HG03354 (cell line): Measurements from ENCODE around the gene VAT1L.
"Not testable (repeated sequence)": the region's sequence is repeated elsewhere in the genome, so short reads cannot be mapped to it uniquely, and the experiment has no call there.

Experiments used
- ATAC-seq: cut with Tn5 transposase; IDR thresholded peaks from one replicate; pipeline ENCODE4 v1.9.1; 2021; ENCODE audit warnings: mild to moderate bottlenecking; ENCODE audit not compliant: unreplicated experiment, poor library complexity, severe bottlenecking

Gene VAT1L

DNA sequence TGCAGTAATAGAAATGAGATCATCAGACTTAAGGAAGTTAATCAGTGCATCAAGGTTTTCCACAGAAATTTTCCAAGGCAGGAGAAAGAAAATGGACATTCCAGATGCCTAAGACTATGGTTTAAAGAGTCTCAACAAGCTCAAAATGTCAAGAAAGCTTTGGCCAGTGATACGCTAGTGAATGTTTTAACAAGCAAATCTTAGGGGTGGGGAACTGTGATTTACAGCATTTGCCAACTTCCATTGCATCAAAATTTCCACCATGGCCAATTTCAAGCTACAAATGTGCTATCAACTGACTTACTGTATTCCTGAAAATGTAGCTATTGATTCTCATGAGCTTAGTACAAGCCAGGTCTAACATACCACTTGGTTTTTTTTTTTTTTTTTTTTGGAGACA is 151.6 kb downstream of the VAT1L start:
- no peak for ATAC-seq

DNA sequence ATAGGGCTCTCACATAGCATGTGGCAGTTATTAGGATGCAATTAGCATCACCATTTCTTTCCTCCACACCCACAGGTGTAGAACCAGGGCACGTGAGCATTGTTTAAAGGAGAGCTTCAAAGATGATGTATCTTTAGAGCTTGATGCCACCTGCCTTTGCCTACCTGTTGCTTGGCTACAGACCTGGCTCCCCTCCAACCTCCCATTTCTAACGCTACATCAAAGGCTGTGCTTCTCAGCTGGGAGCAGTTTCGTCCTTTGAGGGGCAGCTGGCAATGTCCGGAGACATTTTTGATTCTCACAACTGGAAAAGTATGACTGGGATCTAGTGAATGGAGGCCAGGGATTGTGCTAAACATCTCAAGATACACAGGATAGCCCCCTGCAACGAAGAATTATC is 155.4 kb downstream of the VAT1L start:
- ATAC-seq, result no peak

DNA sequence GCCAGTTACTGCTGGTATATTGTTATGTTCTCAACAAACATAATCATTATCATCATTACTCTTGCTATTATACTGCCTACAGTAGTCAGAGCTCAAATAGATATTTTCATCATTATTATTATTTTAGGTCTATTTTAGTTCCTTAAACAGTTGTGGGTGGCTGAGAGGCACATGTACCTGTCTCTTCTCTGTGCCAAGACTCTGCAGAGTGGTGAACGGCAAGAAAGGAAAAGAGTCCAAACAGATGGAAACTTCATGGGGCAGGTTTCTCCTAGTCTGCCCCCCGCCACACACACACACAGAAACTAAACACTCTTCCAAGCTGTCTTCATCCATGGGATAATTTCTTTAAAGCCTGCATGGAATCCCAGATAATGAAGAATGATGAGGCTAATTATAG is 156.3 kb downstream of the VAT1L start:
- no peak for ATAC-seq

DNA sequence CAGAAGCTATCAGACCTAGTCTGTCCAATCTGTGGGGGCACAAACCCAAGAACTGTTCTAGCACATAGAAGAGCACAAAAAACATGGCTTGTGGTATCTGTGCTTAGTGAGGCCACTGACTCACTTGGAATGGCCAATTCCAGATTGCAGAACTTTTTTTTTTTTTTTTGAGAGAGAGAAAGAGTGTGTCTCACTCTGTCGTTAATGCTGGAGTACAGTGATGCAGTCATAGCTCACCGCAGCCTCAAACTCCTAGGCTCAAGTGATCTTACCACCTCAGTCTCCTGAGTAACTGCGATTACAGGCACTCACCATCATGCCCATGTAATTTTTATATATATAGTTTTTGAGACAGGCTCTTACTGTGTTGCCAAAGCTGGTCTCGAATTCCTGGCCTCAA is 156.8 kb downstream of the VAT1L start:
- ATAC-seq, result no peak

DNA sequence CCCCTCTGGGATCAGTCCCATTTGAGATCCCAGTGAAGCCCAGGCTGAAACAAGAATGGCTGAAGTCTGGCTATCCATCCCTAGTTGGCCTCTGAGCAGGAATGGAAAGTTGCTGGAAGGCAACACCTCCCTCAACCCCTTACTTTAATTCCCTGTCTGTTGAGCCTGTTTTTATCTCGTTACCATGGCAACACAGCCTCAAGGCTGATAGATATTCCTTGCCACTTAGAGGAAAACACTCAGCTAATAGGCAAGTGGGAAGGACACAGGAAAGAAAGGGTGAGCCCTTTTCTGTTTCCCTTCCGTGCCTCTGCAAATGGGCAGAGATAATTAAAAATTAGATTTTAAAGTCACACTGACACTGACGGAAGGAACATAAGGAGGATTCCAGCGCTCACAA is 158.5 kb downstream of the VAT1L start:
- ATAC-seq, result no peak

DNA sequence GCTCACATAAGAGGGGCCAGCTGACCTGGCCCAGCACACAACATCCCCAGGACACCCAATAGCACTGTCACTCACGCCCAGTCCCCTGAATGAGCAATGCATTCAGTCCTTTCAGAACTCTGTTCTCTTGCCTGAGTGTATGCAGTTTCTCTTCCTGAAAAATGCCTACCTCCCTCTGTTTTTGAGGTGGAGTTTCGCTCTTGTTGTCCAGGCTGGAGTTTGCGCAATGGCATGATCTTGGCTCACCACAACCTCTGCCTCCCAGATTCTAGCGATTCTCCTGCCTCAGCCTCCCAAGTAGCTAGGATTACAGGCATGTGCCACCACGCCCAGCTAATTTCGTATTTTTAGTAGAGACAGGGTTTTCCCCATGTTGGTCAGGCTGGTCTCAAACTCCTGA is 159.2 kb downstream of the VAT1L start:
- ATAC-seq, result not testable (repeated sequence)

DNA sequence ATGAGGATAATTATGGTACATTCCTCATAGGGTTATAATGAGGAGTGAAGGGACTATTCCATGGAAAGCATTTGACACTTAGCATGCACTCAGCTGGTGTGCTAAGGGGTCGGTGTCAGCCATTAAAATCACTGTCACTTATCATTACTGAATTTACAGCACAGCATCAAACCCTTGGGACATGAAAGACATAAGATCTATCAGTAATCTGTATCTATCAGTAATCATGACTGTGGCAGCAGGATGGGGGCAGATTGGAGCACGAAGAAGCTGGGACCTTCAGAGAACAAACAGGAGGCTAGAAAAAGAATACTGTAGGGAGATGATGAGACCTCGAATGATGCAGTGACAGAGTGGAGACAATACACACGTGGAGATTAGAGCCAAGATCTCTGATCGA is 160.5 kb downstream of the VAT1L start:
- ATAC-seq, result no peak

DNA sequence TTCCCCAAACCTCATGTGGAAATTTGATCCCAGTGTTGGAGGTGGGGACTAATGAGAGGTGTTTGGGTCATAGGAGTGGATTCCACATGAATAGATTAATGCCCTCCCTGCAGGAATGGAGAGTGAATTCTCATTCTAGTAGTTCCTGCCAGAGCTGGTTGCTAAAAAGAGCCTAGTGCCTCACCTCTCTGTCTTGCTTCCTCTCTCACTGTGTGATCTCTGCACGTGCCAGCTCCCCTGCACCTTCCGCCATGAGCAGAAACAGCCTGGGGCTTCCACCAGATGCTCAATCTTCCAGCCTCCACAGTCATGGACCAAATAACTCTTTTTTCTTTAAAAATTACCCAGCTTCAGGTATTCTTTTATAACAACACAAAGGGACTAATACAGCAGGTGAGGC is 161.1 kb downstream of the VAT1L start:
- no peak for ATAC-seq

DNA sequence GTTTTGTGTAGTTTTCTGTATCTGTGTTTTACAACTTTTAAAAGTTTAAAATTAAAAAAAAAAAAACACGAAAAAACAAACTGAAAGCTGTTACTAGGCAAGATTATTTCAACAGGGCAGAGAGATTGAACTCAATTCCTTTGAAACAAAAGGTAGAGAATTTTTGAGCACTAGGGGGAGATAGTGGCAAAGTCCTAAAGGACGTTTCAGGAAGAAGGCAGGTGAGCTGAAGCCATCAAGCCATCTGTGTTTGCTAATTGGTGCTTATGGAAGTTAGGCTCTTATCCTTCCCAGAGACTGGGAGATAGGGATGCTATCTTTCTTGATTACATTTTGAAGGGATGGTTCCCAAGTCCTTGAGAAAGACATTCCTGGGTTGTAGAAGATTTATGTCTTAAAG is 163.4 kb downstream of the VAT1L start:
- no peak for ATAC-seq

DNA sequence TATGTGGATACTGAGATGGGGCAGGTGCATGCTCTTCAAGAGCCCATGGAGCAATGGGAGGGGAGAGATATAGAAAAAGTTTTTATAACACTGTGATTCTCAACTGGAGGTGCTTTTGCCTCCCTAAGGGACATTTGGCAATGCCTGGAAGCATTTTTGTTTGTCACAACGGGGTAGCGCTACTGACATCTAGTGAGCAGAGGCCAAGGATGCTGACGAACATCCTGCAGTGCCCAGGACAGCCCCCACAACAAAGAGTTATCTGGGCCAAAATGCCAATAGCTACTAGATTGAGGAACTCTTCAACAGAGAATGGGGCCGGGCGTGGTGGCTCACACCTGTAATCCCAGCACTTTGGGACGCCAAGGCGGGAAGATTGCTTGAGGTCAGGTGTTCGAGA is 166.8 kb downstream of the VAT1L start:
- no peak for ATAC-seq

DNA sequence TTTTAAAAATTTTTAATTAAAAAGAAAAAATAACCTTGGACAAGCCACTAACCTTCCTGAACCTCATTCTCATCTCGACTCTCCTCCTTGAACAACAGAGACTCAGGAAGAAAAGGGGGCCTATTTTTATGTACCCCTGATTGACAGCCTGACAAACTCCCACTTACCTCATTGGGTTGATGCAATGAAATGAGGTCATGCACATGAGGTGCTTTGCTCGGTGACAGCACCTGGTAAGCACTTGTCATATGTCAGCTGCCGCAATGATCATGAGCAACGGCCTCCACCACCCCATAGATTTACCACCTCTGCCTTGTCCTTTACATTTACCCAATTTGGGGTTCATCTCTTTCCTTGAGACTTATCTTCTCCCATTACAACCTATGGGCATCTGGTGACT is 167.9 kb downstream of the VAT1L start:
- ATAC-seq, result no peak

DNA sequence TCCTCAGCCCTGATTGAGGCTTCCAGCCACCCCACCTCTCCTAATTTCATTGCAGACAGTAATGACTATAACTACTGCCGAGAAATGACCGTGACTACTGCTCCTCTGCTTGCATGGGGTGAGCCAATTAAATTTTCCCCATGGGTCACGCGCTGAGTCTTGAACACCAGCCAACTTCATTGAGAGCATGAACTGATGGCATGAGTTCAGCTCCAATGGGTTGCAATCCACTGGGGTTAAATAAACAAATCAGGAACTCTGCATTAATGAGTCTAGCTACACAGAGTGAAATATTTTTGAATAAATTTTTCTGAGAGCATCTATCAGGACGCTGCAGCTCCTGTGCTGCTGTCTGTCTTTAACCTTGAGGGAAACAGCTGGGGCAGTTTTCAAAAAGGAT is 172.4 kb downstream of the VAT1L start:
- no peak for ATAC-seq

DNA sequence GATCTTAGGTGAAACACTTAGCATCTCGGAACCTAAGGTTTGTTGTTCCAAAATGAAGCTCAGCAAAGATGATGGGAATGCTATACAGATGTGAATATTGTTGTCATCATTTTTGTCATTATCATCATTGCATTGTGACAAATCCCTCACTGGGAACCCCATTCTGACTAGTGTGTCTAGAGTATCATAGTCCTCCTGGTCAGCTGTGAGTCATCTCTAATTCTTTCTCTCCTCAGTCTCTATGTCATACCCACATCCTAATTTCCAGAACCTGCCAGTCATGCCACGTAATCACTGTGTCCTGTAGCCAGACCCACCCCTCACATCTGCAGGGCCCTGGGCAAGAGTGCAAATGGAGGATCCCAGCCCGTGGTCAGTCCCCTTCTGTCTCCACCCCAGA is 173.4 kb downstream of the VAT1L start:
- ATAC-seq, result no peak

DNA sequence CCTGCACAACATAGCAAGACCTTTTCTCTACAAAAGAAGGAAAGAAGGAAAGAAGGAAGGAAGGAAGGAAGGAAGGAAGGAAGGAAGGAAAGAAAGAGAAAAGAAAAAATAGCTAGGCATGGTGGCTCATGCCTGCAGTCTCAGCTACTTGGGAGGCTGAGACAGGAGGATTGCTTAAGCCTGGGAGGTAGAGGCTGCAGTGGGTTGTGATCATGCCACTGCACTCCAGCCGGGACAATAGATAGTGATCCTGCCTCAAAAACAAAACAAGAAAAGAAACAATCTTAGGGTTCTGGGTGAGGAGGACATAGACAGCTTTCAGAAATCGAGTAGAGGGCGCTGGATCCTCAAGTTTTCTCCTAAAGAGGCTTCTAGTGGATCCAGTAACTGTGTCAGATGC is 174.3 kb downstream of the VAT1L start:
- no peak for ATAC-seq

DNA sequence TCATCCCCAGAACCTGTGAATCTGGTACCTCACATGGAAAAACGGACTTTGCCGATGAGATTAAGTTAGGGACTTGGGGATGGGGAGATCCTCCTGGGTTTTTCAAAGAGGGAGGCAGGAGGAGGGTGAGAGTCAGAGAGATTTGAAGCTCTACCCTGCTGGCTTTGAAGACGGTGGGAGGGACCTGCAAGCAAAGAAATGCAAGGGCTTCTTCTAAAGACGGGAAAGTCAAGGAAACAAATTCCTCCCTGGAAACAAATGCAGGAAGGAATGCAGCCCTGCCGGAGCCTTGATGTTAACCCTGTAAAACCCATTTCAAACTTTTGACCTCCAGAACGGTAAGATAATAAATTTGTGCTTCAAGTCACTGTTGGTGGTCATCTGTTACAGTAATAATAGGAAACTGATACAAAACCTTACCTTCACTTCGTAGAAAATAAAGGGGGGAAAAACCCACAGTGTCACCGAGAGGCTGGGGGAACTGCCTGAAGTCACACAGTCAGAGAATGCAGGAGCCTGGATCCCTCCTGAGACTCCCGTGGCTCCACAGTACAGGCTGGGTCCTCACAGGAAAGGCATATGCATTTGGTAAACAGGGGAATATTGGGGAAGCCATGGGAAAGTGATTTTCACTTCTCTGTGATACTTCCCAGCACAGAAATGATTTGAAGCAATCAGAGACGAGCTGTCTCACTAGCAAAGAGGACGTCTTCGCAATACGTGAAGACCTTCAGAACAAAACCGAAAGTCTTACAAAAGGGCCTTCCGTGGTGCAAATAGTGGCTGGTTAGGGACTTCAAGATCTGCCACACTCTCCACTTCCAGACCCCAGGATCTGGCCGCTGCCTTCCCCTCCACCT is 175.1 kb downstream of the VAT1L start:
- no peak for ATAC-seq

DNA sequence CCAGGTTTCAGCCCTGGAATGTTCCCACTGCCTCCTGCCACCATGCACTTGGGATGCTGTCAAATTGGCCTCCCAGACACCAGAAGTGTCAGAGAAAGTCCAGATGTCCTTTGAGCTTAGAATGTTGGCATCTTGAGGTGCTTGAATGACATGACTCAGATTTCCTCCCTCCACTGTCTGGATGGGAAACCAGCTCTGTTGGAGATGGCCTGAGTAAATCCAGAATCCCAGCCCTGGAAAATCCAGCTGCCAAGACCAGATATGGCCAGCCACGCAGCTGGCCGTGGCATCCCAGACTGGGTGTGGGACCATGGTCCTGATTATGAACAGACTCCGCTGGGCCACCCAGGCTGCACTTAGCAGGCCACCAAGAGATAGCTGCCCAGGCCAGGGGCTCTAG is 177.0 kb downstream of the VAT1L start:
- no peak for ATAC-seq

DNA sequence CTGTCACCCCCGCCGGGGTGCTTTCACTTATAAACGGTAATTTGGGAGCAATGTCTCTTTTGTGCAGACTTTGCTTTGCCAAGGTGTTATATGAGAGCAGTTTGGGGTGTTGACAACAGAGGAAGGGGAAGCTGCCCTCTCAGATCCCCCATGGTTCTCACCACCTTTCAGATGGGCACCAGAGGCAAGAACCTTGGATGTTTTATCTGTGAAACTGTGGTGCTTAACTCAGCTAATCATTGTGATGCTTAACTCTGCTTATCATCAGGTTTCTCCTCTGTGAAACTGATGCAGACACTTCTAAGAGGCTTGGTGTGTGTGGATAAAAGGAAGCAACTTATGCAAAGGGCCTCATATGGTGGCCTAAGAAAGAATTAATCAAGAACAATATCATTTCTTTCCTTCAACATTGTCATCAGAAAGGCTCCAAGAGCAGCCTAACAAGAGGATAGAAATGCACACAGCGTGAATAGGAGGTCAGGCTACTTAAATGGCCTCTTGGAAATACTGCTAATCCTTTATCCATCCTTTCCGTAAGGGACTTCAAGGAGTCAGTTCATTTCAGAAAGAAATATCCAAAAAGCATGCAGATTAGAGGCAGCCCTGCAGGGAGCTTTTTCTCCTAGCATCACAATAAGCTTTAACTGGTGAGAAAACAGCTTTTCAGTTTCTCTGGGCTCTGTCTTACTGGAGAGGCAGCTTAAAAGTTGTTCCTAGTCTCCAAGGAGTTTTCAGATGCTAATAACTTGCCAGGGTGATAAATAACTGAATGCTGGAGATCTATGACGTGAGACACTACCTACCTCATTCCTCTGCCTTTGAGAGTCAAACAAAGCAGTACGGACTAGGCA is 178.9 kb downstream of the VAT1L start:
- no peak for ATAC-seq

DNA sequence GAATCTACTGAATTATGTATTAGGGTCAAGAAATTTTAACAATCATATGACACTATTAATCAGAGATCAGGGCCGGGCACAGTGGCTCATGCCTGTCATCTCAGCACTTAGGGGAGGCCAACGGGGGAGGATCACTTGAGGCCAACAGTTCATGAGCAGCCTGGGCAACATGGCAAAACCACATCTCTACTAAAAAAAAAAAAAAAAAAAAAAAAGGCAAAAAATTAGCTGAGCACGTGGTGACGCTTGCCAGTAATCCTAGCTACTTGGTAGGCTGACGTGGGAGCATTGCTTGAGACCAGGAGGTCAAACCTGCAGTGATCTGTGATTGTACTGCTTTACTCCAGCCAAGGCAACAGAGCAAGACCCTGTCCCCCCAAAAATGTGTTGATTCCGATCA is 181.5 kb downstream of the VAT1L start:
- ATAC-seq, result no peak

DNA sequence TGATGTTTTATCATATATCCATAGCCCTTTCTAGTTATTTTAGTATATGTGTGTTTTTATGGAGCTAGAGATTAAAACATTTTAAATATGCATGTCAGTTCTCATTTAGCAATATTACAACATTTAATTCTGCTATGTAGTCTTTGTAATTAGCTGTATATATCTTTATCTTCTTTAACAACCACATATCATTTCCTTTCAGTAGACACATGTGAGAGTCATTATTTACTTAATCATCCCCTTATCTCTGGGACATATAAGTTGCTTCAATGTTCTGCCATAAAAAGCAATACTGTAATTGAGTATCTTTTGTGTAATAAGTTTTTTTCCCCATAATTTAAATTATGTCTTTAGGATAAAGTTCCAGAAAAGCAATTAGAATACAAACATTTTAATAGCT is 182.0 kb downstream of the VAT1L start:
- no peak for ATAC-seq

DNA sequence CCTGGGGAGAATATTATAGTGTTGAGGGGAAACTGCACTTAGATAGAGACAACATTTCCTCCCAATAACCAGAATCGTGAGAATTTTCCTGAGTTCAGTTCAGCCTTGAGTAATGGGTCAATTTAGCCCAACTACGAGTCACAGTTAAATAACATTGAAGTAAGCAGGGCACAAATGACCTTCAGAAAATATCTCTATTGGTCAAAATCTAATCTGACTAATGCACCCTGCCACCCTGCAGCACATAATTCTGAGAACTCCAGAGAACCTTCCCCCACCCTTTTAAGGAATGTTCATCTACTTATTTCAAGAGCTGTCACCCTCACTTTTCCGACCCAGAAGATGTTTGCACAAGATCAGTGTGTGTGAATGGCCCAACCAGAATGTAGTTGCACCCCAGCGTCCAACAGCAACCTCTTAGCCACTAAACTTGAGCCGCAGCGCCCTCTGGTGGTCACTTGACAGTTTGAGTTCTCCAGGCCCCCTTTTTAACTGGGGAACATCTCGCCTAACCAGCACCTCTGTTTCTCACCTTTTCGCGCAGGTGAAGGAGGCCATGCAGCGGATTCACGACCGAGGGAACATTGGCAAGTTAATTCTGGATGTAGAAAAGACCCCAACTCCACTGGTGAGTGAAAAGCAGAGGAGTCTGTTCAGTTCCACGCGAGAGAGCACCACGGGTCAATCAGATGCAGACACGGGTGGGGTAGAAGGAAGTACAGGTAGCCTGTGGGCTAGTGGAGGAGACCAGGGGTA is 183.1 kb downstream of the VAT1L start:
- peak; percentile 86 for ATAC-seq

DNA sequence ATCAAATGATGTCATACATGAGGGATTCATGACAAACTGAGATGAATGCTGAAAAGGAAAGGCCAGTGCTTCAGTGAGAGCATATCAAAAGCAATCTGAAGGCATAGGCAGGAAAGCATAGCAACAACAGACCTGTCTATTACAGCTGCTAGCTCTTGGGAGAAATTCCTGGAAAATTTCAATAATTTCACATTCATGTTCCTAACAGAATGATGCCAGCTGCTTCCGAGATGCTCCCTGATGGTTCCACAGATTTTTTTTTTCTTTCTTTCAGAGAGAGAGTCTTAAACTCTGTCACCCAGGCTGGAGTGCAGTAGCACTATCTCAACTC is 183.7 kb downstream of the VAT1L start:
- ATAC-seq, result no peak
